Measurements from ENCODE around the gene NCBP2L. TPM values are rescaled to one million over a fixed set of nuclear protein-coding genes. Genes with fewer than 3 reads are reported as not detected.

NCBP2L gene
- polyA plus RNA-seq, 3 donors, result not detected

- WGBS (ENCODE audit: insufficient coverage), result 92% methylated on average over 2 of the region's 5 CpGs
These were observed 17.0 kb upstream of the NCBP2L start for GRCh38 chrX:107760304-107761077.

DNA sequence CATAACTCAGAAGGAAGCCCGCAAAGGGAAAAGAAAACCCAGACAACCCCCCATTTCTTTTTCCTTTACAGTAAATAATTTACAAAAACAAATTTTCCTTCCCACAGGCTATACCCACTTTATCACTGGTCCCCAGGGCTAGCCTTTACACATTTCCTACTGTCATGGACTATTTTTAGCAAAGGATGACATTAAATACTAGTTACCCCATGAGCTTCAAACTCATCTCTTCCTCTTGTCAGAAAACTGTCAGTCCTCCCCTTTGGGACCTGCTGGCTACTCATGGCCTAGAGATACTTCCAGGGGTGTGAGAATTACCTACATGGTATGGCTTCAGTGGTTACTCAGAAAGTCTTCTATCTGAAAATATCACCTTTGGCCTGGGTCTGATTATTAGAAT lies 13.9 kb upstream of the NCBP2L start:
- Histone ChIP-seq H4K20me1 (ENCODE audit: insufficient read depth, low read length) (no peaks in the 10 kb centered on the region), H3K79me2 (ENCODE audit: insufficient read depth, low read length) (no peaks in the 10 kb centered on the region), H3K4me1 (ENCODE audit: control insufficient read depth in 1 of 2, insufficient read depth in 2 of 2, low read length in 2 of 2) (no peaks in the 10 kb centered on the region), H3K9ac (ENCODE audit: insufficient read depth, low read length, poor library complexity, severe bottlenecking) (no peak overlapping the region), H3K4me2 (replicated peaks; ENCODE audit: extremely low read depth, low read length, poor library complexity, severe bottlenecking) (no peak overlapping the region), H3K4me3 (replicated peaks in 1 of 3; ENCODE audit: low read depth in 2 of 3, low read length in 3 of 3) (no peak overlapping the region), H3K9me3 (replicated peaks in 1 of 2; ENCODE audit: control insufficient read depth in 1 of 2, insufficient read depth in 1 of 2, low read length in 2 of 2) (no peaks in the 10 kb centered on the region), H3K36me3 (replicated peaks in 1 of 2; ENCODE audit: control insufficient read depth in 1 of 2, insufficient read depth in 2 of 2, low read length in 2 of 2) (no peaks in the 10 kb centered on the region), H3K27me3 (ENCODE audit: control insufficient read depth in 2 of 2, insufficient read depth in 2 of 2, low read length in 2 of 2) (peaks cover 0 to 2% of the 10 kb centered on the region in 2 donors), H2AFZ (ENCODE audit: insufficient read depth, low read depth, low read length, poor library complexity, severe bottlenecking) (no peak overlapping the region), H3K27ac (ENCODE audit: low read depth in 1 of 2, low read length in 2 of 2) (no peak overlapping the region)
- Mint-ChIP-seq H3K36me3 (no peaks in the 10 kb centered on the region), H3K27ac (no peak overlapping the region), H3K4me3 (no peak overlapping the region), H3K4me1 (no peaks in the 10 kb centered on the region), H3K27me3 (ENCODE audit: low read depth in 3 of 3) (peaks cover 4 to 17% (median 6%) of the 10 kb centered on the region in 3 donors), H3K9me3 (peaks cover 0 to 3% (median 0%) of the 10 kb centered on the region in 7 donors)
- DNase-seq, result no peak
- no CpG with 5 or more reads among the region's 1 CpG for WGBS (ENCODE audit: insufficient coverage)
- no peak for TF ChIP-seq CTCF (IDR thresholded peaks at IDR 0.05)
- intact Hi-C loops (cut with micrococcal nuclease), result no loop called here

More at GRCh38 chrX:107760304-107761077, 17.0 kb upstream of the NCBP2L start:
- Mint-ChIP-seq H3K36me3 (no peaks in the 10 kb centered on the region), H3K27me3 (ENCODE audit: low read depth in 3 of 3) (peaks cover 6 to 21% (median 6%) of the 10 kb centered on the region in 3 donors), H3K9me3 (peaks cover 0 to 3% (median 0%) of the 10 kb centered on the region in 7 donors), H3K4me1 (no peaks in the 10 kb centered on the region), H3K27ac (no peak overlapping the region), H3K4me3 (no peak overlapping the region)
- Histone ChIP-seq H2AFZ (ENCODE audit: insufficient read depth, low read depth, low read length, poor library complexity, severe bottlenecking) (no peak overlapping the region), H3K4me3 (replicated peaks in 1 of 3; ENCODE audit: low read depth in 2 of 3, low read length in 3 of 3) (no peak overlapping the region), H3K27ac (ENCODE audit: low read depth in 1 of 2, low read length in 2 of 2) (no peak overlapping the region), H3K79me2 (ENCODE audit: insufficient read depth, low read length) (no peaks in the 10 kb centered on the region), H3K36me3 (replicated peaks in 1 of 2; ENCODE audit: control insufficient read depth in 1 of 2, insufficient read depth in 2 of 2, low read length in 2 of 2) (no peaks in the 10 kb centered on the region), H3K4me2 (replicated peaks; ENCODE audit: extremely low read depth, low read length, poor library complexity, severe bottlenecking) (no peak overlapping the region), H4K20me1 (ENCODE audit: insufficient read depth, low read length) (no peaks in the 10 kb centered on the region), H3K9ac (ENCODE audit: insufficient read depth, low read length, poor library complexity, severe bottlenecking) (no peak overlapping the region), H3K27me3 (ENCODE audit: control insufficient read depth in 2 of 2, insufficient read depth in 2 of 2, low read length in 2 of 2) (no peaks in the 10 kb centered on the region), H3K4me1 (ENCODE audit: control insufficient read depth in 1 of 2, insufficient read depth in 2 of 2, low read length in 2 of 2) (no peaks in the 10 kb centered on the region), H3K9me3 (replicated peaks in 1 of 2; ENCODE audit: control insufficient read depth in 1 of 2, insufficient read depth in 1 of 2, low read length in 2 of 2) (no peaks in the 10 kb centered on the region)
- no peak for TF ChIP-seq CTCF (IDR thresholded peaks at IDR 0.05)
- no peak for DNase-seq
- intact Hi-C loops (cut with micrococcal nuclease), result no loop called here

Measured in CD14-positive monocyte (primary cell).